Peyer's patch (tissue), 4 donors: ENCODE data around the gene TRIM25.

Source experiments
- POLR2A ChIP-seq, 2 donors: fragments of 450-650 bp; IDR thresholded peaks; one replicate each; pipeline ENCODE4 v1.5.1; 2017; ENCODE audit warnings: antibody characterized with exemption in 2 of 2, mild to moderate bottlenecking in 2 of 2, moderate library complexity in 2 of 2
- TF ChIP-seq, protein P1 (sequence below), 6 experiments: fragments of 450-650 bp in 4 of 6; fragments of 200-600 bp in 2 of 6; sonication (generic) in 1 of 6; IDR thresholded peaks; one replicate each; pipeline ENCODE4 v1.5.1; 2017 to 2019; ENCODE audit warnings: antibody characterized with exemption in 6 of 6, mild to moderate bottlenecking in 3 of 6, moderate library complexity in 1 of 6

DNA sequence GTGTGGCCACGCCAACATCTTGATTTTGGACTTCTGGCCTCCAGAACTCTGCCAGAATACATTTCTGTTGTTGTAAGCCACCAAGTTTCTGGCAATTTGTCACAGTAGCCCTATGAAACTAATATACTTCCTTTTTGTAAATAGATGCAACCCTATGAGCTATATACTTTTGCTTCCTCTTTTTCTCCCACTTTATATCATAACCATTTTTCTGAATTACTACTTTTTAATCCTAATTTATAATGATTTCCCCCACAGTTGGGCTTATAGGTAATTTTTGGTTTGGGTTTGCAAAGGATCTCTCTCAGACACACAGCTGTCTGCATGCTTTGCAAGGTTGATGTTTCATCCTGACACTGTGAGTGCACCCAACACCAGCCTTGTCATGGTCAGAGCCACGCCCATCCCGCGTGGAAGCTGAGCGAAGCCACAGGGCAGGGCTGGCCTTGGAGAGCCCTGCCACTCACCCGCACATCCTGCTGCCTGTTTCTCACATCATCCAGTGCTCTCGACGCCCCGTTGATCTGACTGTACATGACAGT lies 5.8 kb downstream of the TRIM25 start:
- TF ChIP-seq, protein P1, sequence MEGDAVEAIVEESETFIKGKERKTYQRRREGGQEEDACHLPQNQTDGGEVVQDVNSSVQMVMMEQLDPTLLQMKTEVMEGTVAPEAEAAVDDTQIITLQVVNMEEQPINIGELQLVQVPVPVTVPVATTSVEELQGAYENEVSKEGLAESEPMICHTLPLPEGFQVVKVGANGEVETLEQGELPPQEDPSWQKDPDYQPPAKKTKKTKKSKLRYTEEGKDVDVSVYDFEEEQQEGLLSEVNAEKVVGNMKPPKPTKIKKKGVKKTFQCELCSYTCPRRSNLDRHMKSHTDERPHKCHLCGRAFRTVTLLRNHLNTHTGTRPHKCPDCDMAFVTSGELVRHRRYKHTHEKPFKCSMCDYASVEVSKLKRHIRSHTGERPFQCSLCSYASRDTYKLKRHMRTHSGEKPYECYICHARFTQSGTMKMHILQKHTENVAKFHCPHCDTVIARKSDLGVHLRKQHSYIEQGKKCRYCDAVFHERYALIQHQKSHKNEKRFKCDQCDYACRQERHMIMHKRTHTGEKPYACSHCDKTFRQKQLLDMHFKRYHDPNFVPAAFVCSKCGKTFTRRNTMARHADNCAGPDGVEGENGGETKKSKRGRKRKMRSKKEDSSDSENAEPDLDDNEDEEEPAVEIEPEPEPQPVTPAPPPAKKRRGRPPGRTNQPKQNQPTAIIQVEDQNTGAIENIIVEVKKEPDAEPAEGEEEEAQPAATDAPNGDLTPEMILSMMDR (IDR thresholded peaks at IDR 0.05), result no peak
- TF ChIP-seq POLR2A (IDR thresholded peaks at IDR 0.05), result no peak
